Neural cell (in vitro differentiated cells): ENCODE results near the gene IFT122.

Experiments used
- EP300 ChIP-seq: fragments of 450-650 bp; conservative IDR thresholded peaks from 2 replicates; pipeline ENCODE4 v1.6.1; 2014; ENCODE audit warnings: antibody characterized with exemption, mild to moderate bottlenecking, moderate library complexity; ENCODE audit not compliant: poor library complexity, severe bottlenecking
- EZH2 ChIP-seq: fragments of 200-600, 300-800 bp; shearing (Covaris generic), sonication (generic); IDR thresholded peaks from 2 replicates; pipeline ENCODE4 v1.6.1; 2014; ENCODE audit warnings: antibody characterized with exemption, low read length, borderline replicate concordance, mild to moderate bottlenecking; ENCODE audit not compliant: insufficient read depth, poor library complexity, severe bottlenecking
- MXI1 ChIP-seq: fragments of 450-650 bp; conservative IDR thresholded peaks from 2 replicates; pipeline ENCODE4 v1.6.1; 2014; ENCODE audit warnings: antibody characterized with exemption, mild to moderate bottlenecking; ENCODE audit not compliant: poor library complexity, severe bottlenecking
- POLR2AphosphoS5 ChIP-seq: IDR thresholded peaks from 2 replicates; pipeline ENCODE4 v1.6.1; 2012
- RAD21 ChIP-seq: fragments of 450-650 bp; conservative IDR thresholded peaks from 2 replicates; pipeline ENCODE4 v1.6.1; 2014; ENCODE audit warnings: antibody characterized with exemption, mild to moderate bottlenecking, moderate library complexity
- TF ChIP-seq, protein P1 (sequence below): fragments of 450-650 bp; IDR thresholded peaks from 2 replicates; pipeline ENCODE4 v1.5.1; 2014; ENCODE audit warnings: antibody characterized with exemption, mild to moderate bottlenecking, moderate library complexity; ENCODE audit not compliant: poor library complexity, severe bottlenecking

DNA sequence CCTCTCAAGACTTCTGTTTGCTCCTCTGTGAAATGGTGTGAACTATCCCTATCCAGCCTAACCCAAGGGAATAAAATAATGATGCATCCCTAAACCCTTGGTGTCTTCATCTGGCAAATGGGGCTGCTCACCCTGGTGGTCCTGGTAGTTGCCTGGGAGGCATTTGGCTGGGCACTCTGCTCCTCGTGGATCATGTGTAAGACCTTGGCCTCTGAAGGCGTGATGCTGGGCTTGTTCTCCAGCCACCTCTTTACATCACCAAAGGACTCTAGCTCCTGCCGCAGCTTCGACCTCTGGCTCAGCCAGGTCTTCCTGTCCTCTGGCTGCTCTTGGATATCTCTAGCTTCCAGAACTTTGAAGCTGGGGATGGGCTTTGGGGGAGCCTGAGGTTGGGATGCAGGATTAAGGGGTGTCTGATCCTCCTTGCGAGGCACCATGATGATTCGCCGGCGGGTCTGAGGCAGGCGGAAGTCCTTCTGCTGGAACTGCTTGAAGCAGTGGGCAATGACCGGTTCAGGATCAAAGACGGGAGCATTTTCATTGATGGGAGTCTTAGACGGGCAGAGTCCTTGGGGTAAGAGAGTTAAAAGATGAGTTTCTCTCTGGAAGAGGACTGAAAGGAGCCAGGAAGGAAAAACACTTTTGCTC is 18.7 kb upstream of the IFT122 start:
- TF ChIP-seq, protein P1, sequence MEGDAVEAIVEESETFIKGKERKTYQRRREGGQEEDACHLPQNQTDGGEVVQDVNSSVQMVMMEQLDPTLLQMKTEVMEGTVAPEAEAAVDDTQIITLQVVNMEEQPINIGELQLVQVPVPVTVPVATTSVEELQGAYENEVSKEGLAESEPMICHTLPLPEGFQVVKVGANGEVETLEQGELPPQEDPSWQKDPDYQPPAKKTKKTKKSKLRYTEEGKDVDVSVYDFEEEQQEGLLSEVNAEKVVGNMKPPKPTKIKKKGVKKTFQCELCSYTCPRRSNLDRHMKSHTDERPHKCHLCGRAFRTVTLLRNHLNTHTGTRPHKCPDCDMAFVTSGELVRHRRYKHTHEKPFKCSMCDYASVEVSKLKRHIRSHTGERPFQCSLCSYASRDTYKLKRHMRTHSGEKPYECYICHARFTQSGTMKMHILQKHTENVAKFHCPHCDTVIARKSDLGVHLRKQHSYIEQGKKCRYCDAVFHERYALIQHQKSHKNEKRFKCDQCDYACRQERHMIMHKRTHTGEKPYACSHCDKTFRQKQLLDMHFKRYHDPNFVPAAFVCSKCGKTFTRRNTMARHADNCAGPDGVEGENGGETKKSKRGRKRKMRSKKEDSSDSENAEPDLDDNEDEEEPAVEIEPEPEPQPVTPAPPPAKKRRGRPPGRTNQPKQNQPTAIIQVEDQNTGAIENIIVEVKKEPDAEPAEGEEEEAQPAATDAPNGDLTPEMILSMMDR, result no peak
- TF ChIP-seq EZH2, result no peak
- no peak for TF ChIP-seq MXI1
- no peak for TF ChIP-seq EP300
- no peak for TF ChIP-seq RAD21
- no peak for TF ChIP-seq POLR2AphosphoS5
